Stomach smooth muscle (tissue), 2 donors: ENCODE measurements around the gene SERTM2.

Experiments used
- H3K27ac ChIP-seq: one replicate; pipeline ENCODE4 v1.7.0; 2013; ENCODE audit warnings: mild to moderate bottlenecking, low read length, inconsistent platforms
- H3K27me3 ChIP-seq, 2 donors: one replicate each; pipeline ENCODE4 v1.7.0; 2013; ENCODE audit warnings: low read length in 2 of 2; ENCODE audit not compliant: insufficient read depth in 2 of 2, control insufficient read depth in 1 of 2
- H3K36me3 ChIP-seq, 2 donors: one replicate each; pipeline ENCODE4 v1.7.0; 2013; ENCODE audit warnings: low read length in 2 of 2; ENCODE audit not compliant: control insufficient read depth in 2 of 2, insufficient read depth in 2 of 2
- H3K4me1 ChIP-seq: one replicate; pipeline ENCODE4 v1.7.0; 2013; ENCODE audit warnings: low read length; ENCODE audit not compliant: control insufficient read depth, insufficient read depth
- H3K4me3 ChIP-seq, 2 donors: one replicate each; pipeline ENCODE4 v1.7.0; 2013; ENCODE audit warnings: low read length in 2 of 2
- H3K9ac ChIP-seq, 2 donors: one replicate each; pipeline ENCODE4 v1.7.0; 2013; ENCODE audit warnings: low read length in 2 of 2, mild to moderate bottlenecking in 1 of 2
- H3K9me3 ChIP-seq, 2 donors: one replicate each; pipeline ENCODE4 v1.7.0; 2013; ENCODE audit warnings: low read length in 2 of 2; ENCODE audit not compliant: control insufficient read depth in 2 of 2
- donor health status: healthy.
- donor health status: Pancreatic carcinoma.

SERTM2 gene

DNA sequence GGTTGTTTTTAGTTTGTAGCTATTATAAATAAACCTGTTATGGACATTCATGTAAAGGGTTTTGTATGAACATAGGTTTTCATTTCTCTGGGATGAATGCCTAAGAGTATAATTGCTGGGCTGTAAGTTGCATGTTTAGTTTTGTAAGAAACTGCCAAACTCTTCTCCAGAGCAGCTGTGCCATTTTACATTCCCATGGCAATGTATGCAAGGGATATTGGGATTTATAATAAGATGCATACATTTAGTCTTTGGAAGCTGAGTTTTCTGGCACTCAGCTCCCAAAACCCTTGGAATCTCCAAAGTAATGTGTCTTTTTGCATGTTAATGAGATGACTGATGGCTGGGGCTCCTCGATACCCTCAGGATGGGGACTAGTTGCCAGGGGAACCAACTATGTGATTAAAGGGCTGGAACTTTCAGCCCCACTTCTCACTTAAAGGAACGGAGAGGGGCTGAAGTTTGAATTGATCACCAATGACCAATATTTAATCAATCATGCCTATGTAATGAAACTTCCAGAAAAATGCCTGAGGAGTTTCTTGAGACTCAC lies 44.0 kb downstream of the SERTM2 start:
- no peaks in the 10 kb centered on the region for H3K36me3 ChIP-seq
- H3K27me3 ChIP-seq = no peaks in the 10 kb centered on the region
- no peaks in the 10 kb centered on the region for H3K4me1 ChIP-seq
- no peaks in the 10 kb centered on the region for H3K9me3 ChIP-seq
- no peak overlapping the region for H3K4me3 ChIP-seq
- no peak overlapping the region for H3K9ac ChIP-seq
- H3K27ac ChIP-seq = no peak overlapping the region

DNA sequence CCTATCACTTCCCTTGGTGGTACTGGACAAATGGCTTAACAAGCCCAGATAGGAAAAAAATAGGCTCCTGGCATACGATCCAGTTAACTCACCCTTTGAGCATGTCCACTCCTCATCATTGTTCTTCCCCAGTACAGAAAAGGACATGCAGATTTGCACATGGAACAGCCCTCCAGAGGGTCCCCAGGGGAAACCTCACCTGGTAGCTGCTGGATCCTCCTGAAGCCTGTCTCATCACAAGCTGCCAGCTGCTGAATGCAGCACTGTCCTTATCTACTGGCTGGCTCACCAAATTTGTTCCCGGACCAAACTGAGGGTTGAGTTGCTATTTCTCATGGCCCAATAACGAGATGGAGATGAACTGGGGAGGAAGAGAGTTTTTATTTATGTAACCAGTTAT lies 49.4 kb downstream of the SERTM2 start:
- Histone ChIP-seq H3K4me3 (no peak overlapping the region), H3K27me3 (no peaks in the 10 kb centered on the region), H3K36me3 (no peaks in the 10 kb centered on the region), H3K9me3 (no peaks in the 10 kb centered on the region), H3K27ac (no peak overlapping the region), H3K4me1 (no peaks in the 10 kb centered on the region), H3K9ac (no peak overlapping the region)

DNA sequence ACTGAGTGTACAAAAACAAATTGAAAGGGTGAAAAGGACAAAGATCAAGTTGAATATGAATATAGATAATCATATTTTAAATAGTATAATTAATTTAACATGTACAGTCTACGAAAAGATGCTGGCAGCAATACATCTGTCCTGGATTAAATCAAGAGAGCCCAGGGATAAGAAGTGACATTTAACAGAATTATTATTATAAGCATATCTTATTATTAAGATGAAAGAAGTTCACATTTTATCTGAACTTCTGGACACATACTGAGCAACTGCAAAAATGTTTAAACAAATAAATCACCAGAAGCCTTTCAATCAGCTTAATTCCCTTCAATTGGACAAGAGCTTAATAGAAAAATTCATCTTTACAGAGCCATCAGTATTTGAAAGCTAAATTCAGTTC lies 50.4 kb downstream of the SERTM2 start:
- no peak overlapping the region for H3K27ac ChIP-seq
- H3K4me1 ChIP-seq = no peaks in the 10 kb centered on the region
- no peak overlapping the region for H3K4me3 ChIP-seq
- no peaks in the 10 kb centered on the region for H3K36me3 ChIP-seq
- H3K9me3 ChIP-seq = no peaks in the 10 kb centered on the region
- H3K27me3 ChIP-seq = no peaks in the 10 kb centered on the region
- no peak overlapping the region for H3K9ac ChIP-seq

DNA sequence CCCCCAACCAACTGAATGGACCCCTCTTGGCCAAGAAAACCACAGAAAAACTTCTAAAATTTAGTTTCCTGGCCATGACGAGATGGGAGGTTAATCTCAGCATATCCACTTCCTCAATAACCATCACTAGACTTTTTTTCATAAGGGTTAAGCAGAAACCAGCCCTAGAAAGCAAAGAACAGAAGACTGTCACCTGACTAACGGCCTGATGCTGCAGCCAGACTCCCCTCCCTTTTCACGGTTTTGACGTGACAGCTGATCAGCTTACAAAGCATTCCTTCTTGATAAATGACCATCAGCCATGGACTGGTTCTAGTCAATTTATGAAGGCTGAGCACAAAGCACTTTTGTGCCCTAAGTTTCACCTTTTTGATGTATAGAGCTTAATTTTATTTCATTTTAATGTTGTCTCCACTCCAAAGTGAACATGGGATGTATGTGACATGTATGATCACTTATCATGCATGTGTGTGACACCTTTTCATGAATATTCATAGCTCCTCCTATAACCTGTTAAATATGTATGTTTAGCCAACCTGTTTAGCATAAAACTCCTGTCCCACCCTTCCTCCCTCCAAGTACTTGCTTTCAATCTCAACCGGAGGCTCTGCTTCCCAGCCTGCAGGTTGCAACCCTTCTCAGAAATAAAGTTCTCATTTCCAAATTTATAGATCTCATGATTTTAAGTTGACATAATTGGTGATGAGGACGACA lies 56.3 kb downstream of the SERTM2 start:
- Histone ChIP-seq H3K9ac (no peak overlapping the region), H3K27ac (no peak overlapping the region), H3K9me3 (no peaks in the 10 kb centered on the region), H3K27me3 (peaks cover 0 to 3% of the 10 kb centered on the region in 2 donors), H3K4me1 (no peaks in the 10 kb centered on the region), H3K4me3 (no peak overlapping the region), H3K36me3 (no peaks in the 10 kb centered on the region)

DNA sequence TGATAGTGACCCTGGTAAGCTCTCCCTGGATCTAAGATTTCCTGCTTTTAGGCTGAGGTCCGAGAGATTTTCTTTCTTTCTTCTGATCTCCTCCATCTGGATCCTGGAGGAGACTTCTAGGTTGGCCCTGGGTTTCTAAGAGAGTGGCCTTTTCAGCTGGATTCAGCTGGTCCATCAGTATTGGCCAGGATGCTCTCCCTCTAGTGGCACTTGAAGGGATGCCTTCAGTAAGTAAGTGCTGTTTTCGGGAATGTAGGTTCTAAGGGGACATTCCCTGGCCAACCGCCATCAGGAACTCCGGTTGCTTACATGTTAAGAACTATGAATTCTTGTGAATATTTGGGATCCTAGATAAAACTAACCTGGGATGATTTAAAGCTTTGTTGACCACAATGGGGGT lies 56.9 kb downstream of the SERTM2 start:
- Histone ChIP-seq H3K27ac (no peak overlapping the region), H3K27me3 (peaks cover 0 to 3% of the 10 kb centered on the region in 2 donors), H3K9me3 (no peaks in the 10 kb centered on the region), H3K4me1 (no peaks in the 10 kb centered on the region), H3K36me3 (no peaks in the 10 kb centered on the region), H3K9ac (no peak overlapping the region), H3K4me3 (no peak overlapping the region)

DNA sequence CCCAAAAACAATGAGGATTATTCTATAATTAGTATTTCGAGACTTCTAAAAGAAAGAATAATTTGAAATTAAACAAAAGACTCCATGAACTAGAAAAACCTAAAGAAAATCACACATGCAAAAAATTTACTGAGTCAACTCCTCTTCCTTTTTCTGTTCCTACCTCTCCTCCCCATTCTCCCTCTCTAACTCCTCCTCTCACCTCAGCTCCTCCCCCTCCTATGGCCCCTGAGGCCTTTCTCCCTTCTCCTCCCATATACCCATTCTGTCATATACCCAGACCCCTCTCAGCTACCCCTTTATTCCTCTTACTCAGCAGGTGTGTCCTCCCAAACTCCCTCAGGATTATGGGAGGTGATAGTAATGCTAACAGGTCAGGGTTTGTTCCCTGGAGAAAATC lies 57.4 kb downstream of the SERTM2 start:
- H3K27me3 ChIP-seq = peaks cover 0 to 3% of the 10 kb centered on the region in 2 donors
- no peak overlapping the region for H3K4me3 ChIP-seq
- H3K9ac ChIP-seq = no peak overlapping the region
- H3K9me3 ChIP-seq = no peaks in the 10 kb centered on the region
- H3K27ac ChIP-seq = no peak overlapping the region
- H3K4me1 ChIP-seq = no peaks in the 10 kb centered on the region
- no peaks in the 10 kb centered on the region for H3K36me3 ChIP-seq
